Progenitor cell of endocrine pancreas (in vitro differentiated cells): ENCODE measurements around the gene ARPC1B. TPM values are rescaled to one million over a fixed set of nuclear protein-coding genes. Genes with fewer than 3 reads are reported as not detected.
"Not testable (repeated sequence)": the region's sequence is repeated elsewhere in the genome, so short reads cannot be mapped to it uniquely, and the experiment has no call there.

Source experiments
- DNase-seq: peaks from one replicate; pipeline ENCODE4 v3.0.0; 2021; ENCODE audit warnings: low spot score; ENCODE audit not compliant: unreplicated experiment
- H3K27ac Mint-ChIP-seq: 2 replicates; pipeline ENCODE4 v1.8.0; 2021; ENCODE audit warnings: mild to moderate bottlenecking, moderate library complexity, mixed read lengths
- H3K27me3 Mint-ChIP-seq: 2 replicates; pipeline ENCODE4 v1.8.0; 2021; ENCODE audit warnings: mixed read lengths
- H3K36me3 Mint-ChIP-seq: 2 replicates; pipeline ENCODE4 v1.8.0; 2022; ENCODE audit warnings: mixed read lengths; ENCODE audit not compliant: insufficient read depth
- H3K4me1 Mint-ChIP-seq: 2 replicates; pipeline ENCODE4 v1.8.0; 2021; ENCODE audit warnings: low read depth, mixed read lengths
- H3K4me3 Mint-ChIP-seq: 2 replicates; pipeline ENCODE4 v1.8.0; 2021; ENCODE audit warnings: low read depth, mild to moderate bottlenecking, moderate library complexity, mixed read lengths
- H3K9me3 Mint-ChIP-seq: 2 replicates; pipeline ENCODE4 v1.8.0; 2021; ENCODE audit warnings: low read depth, mixed read lengths
- CTCF ChIP-seq: fragments of 200-600 bp; sonication (generic); IDR thresholded peaks from one replicate; pipeline ENCODE4 v1.5.0; 2021; ENCODE audit warnings: antibody characterized with exemption, mild to moderate bottlenecking; ENCODE audit not compliant: unreplicated experiment
- total RNA-seq: library from RNA; stranded (reverse); gene quantifications from 2 replicates; pipeline ENCODE4 v1.2.1, GENCODE V29; 2021

Gene ARPC1B
- total RNA-seq, 1 donor from 2014 or later: 28.2 TPM

GRCh38 chr7:99409192-99409572 is 34.7 kb downstream of the ARPC1B start:
- no peak for DNase-seq
- no peak for TF ChIP-seq CTCF
- peak overlapping the region; percentile 100 for H3K27ac Mint-ChIP-seq
- no peaks in the 10 kb centered on the region for H3K9me3 Mint-ChIP-seq
- H3K27me3 Mint-ChIP-seq: no peaks in the 10 kb centered on the region
- H3K36me3 Mint-ChIP-seq: peaks cover 15% of the 10 kb centered on the region
- H3K4me3 Mint-ChIP-seq: peak overlapping the region; percentile 93
- peaks cover 27% of the 10 kb centered on the region for H3K4me1 Mint-ChIP-seq

DNA sequence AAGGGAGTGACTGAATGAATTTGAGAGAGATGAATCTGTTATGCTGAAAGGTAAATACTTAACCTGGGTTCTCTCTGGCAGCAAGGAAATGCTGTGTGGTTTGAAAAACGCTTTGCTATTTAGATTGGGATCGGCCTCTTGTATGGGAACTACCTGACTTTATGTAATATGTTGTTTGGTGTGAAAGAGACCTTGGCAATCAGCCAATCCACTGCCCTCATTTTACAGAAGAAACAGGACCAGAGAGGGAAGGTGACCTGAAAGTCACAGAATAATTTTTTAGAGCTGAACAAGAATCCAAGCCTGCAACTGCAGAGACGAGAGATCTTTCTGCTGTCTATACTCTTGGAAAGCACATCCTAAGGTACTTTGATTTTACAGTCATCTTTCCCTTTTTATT is 35.3 kb downstream of the ARPC1B start:
- TF ChIP-seq CTCF: no peak
- Mint-ChIP-seq H3K36me3 (peaks cover 16% of the 10 kb centered on the region), H3K4me1 (peaks cover 27% of the 10 kb centered on the region), H3K9me3 (no peaks in the 10 kb centered on the region), H3K4me3 (peak overlapping the region; percentile 93), H3K27me3 (no peaks in the 10 kb centered on the region), H3K27ac (peak overlapping the region; percentile 100)
- no peak for DNase-seq

DNA sequence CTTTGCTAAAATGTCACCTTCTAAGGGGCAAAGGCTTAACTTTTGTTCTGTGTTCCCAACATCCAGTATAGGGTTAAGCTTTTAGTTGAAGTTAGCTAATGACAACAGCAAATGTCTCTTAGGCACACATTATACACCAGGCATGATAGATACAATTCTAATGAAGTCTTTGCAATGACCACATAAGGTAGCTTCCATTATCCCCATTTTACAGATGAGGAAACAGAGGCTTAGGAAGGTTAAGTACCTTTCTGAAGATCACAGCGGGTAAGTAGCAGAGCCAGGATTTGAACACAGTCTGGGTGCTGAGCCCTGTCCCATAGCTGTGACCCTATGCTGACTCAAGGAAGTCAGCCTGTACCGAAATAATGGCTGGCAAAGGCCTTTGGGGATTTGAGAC is 36.1 kb downstream of the ARPC1B start:
- peaks cover 21% of the 10 kb centered on the region for H3K36me3 Mint-ChIP-seq
- no peak for DNase-seq
- H3K4me1 Mint-ChIP-seq: peaks cover 27% of the 10 kb centered on the region
- H3K9me3 Mint-ChIP-seq: no peaks in the 10 kb centered on the region
- no peak for TF ChIP-seq CTCF
- peak overlapping the region; percentile 44 for H3K27ac Mint-ChIP-seq
- peak overlapping the region; percentile 93 for H3K4me3 Mint-ChIP-seq
- no peaks in the 10 kb centered on the region for H3K27me3 Mint-ChIP-seq

GRCh38 chr7:99415513-99416127 is 41.1 kb downstream of the ARPC1B start:
- H3K4me3 Mint-ChIP-seq, H3K9me3 Mint-ChIP-seq, H3K27me3 Mint-ChIP-seq, H3K4me1 Mint-ChIP-seq, H3K27ac Mint-ChIP-seq, DNase-seq: not testable (repeated sequence)
- H3K36me3 Mint-ChIP-seq: peaks cover 32% of the 10 kb centered on the region
- peak; percentile 62 for TF ChIP-seq CTCF

GRCh38 chr7:99418260-99418659 is 43.7 kb downstream of the ARPC1B start:
- Mint-ChIP-seq H3K27ac (no peak overlapping the region), H3K36me3 (peaks cover 25% of the 10 kb centered on the region), H3K9me3 (no peaks in the 10 kb centered on the region), H3K27me3 (no peaks in the 10 kb centered on the region), H3K4me3 (no peak overlapping the region), H3K4me1 (no peaks in the 10 kb centered on the region)
- no peak for TF ChIP-seq CTCF
- DNase-seq: no peak
